Ishikawa (cell line): ENCODE data around the gene CYP2U1.

Source experiments
- CEBPB ChIP-seq: IDR thresholded peaks from 2 replicates; pipeline ENCODE4 v1.6.1; 2012
- CREB1 ChIP-seq: IDR thresholded peaks from 2 replicates; pipeline ENCODE4 v1.6.1; 2012; ENCODE audit warnings: low read depth
- EGR1 ChIP-seq: IDR thresholded peaks from 2 replicates; pipeline ENCODE4 v1.6.1; 2012
- EP300 ChIP-seq: IDR thresholded peaks from 2 replicates; pipeline ENCODE4 v1.6.1; 2012; ENCODE audit warnings: borderline replicate concordance
- FOXM1 ChIP-seq: IDR thresholded peaks from 2 replicates; pipeline ENCODE4 v1.6.1; 2012; ENCODE audit warnings: low read depth, borderline replicate concordance
- MAX ChIP-seq: IDR thresholded peaks from 2 replicates; pipeline ENCODE4 v1.6.1; 2012
- NFIC ChIP-seq: IDR thresholded peaks from 2 replicates; pipeline ENCODE4 v1.6.1; 2012
- REST ChIP-seq: IDR thresholded peaks from 2 replicates; pipeline ENCODE4 v1.6.1; 2012; ENCODE audit warnings: low read depth, mild to moderate bottlenecking
- TAF1 ChIP-seq: IDR thresholded peaks from 2 replicates; pipeline ENCODE4 v1.6.1; 2012; ENCODE audit warnings: low read depth, mild to moderate bottlenecking
- YY1 ChIP-seq: IDR thresholded peaks from 2 replicates; pipeline ENCODE4 v1.6.1; 2012; ENCODE audit warnings: low read depth
- ZBTB7A ChIP-seq: IDR thresholded peaks from 2 replicates; pipeline ENCODE4 v1.6.1; 2012; ENCODE audit warnings: low read depth

- no peak for TF ChIP-seq CEBPB
- no peak for TF ChIP-seq TAF1
- TF ChIP-seq EP300: no peak
- TF ChIP-seq FOXM1: no peak
- TF ChIP-seq NFIC: no peak
- no peak for TF ChIP-seq MAX
- no peak for TF ChIP-seq CREB1
- no peak for TF ChIP-seq REST
- TF ChIP-seq YY1: no peak
- TF ChIP-seq EGR1: no peak
- no peak for TF ChIP-seq ZBTB7A
Measured at GRCh38 chr4:107977966-107978705, 46.8 kb downstream of the CYP2U1 start.
